Measurements from ENCODE around the gene PTPRN2.

DNA sequence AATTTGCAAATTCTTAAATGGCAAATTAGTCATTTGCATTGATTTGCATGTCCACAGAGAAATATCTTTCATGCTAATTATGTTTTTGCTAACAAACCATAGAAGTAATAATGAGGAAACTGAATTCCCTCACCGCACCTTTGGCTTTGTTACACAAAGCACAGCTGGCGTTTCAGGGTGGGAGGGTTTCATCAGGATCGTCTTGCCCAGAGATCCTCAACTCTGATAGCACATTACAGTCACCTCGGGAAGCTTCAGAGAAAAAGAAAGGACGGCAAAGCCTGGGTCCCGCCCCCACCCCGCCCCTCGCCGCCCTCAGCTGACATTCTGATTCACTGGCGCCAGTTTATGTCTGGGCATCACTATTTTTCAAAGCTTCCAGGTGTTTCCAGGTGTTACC, 119.4 kb downstream of the PTPRN2 start:
- TF ChIP-seq SMC3 (IDR thresholded peaks at IDR 0.05; ENCODE audit: low read depth, low read length) (no peak), GATA2 (CRISPR knock-in tag; IDR thresholded peaks at IDR 0.05) (no peak), EZH2phosphoT487 (IDR thresholded peaks at IDR 0.05; ENCODE audit: borderline replicate concordance, low read depth) (no peak), TAF1 (IDR thresholded peaks at IDR 0.05; ENCODE audit: borderline replicate concordance, low read depth, low read length) (no peak), CTCF (IDR thresholded peaks at IDR 0.05) (no peak), PBX3 (IDR thresholded peaks at IDR 0.05) (no peak), FOXM1 (IDR thresholded peaks at IDR 0.05; ENCODE audit: low read depth) (no peak), FOXJ3 (CRISPR knock-in tag; IDR thresholded peaks at IDR 0.05) (no peak), USF2 (IDR thresholded peaks at IDR 0.05; ENCODE audit: borderline replicate concordance, low read depth, low read length) (no peak)
- TF ChIP-seq, protein P1, sequence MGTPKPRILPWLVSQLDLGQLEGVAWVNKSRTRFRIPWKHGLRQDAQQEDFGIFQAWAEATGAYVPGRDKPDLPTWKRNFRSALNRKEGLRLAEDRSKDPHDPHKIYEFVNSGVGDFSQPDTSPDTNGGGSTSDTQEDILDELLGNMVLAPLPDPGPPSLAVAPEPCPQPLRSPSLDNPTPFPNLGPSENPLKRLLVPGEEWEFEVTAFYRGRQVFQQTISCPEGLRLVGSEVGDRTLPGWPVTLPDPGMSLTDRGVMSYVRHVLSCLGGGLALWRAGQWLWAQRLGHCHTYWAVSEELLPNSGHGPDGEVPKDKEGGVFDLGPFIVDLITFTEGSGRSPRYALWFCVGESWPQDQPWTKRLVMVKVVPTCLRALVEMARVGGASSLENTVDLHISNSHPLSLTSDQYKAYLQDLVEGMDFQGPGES (IDR thresholded peaks at IDR 0.05; ENCODE audit: low read depth, low read length) = no peak
